ENCODE data around the gene FNDC10.

Gene FNDC10

GRCh38 chr1:1616045-1616790 is 16.3 kb upstream of the FNDC10 start:
- DNase-seq (ENCODE audit: low read depth in 1 of 2, low spot score in 1 of 2): no peak

- peak; percentile 96 for DNase-seq (ENCODE audit: low read depth in 1 of 2, low spot score in 1 of 2)
Measured at GRCh38 chr1:1615256-1616044, 15.5 kb upstream of the FNDC10 start, which contains the start of gene MIB2. MIB2 (plus strand) TSS chr1:1615500; CDS start chr1:1623453, 7,953 bp downstream.

DNA sequence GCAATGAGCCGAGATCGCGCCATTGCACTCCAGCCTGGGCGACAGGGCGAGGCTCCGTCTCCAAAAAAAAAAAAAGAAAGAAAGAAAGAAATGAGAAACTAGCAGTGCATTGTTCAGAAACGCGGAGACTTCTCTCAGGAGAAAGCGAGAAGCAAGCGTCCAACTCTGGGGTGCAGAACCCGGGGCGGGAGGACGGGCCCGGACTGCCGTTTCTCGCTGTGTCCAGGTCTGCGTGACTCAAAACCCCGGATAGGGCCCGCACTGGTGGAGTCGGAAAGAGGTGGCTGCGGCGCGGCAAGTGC is 15.0 kb upstream of the FNDC10 start:
- no peak for DNase-seq (ENCODE audit: low read depth in 1 of 2, low spot score in 1 of 2)

GRCh38 chr1:1614204-1614953 is 14.4 kb upstream of the FNDC10 start:
- DNase-seq (ENCODE audit: low read depth in 1 of 2, low spot score in 1 of 2): peak; percentile 33 to 44

DNA sequence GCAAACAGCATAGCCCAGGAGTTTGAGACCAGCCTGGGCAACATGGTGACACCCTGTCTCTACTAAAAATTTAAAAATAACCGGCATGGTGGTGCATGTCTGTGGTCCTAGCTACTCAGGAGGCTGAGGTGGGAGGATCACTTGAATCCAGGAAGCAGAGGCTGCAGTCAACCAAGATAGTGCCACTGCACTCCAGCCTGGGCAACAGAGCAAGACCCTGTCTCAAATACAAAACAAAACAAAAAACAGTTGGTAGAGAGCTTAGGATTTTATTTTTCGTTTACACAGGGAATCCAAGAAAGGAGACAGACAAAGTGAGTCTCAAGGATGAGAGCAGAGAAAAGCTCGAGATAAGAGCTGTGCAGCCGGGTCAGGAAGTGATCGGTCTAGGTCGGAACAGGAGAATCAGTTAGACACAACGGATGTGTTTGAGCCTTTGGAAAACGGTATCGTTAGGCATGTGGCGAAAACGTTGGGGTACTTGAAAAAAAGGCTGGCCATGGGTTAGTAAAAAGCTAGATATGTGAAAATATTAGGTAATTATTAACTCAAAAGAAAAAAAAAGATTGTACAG is 13.7 kb upstream of the FNDC10 start:
- DNase-seq (ENCODE audit: low read depth in 1 of 2, low spot score in 1 of 2): no peak

DNA sequence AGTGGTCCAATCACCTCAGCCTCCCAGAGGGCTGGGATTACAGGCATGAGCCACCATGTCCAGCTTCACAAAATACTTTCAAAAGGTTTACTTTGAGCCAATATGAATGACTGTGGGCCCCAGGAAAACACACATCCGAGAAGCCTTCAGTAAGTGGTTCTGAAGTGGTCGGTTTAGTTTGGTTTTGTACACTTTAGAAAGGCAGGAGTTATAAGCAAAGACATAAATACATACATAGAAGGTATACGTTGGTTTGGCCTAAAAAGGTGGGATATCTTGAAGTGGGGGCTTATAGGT is 12.1 kb upstream of the FNDC10 start:
- no peak for DNase-seq (ENCODE audit: low read depth in 1 of 2, low spot score in 1 of 2)

- DNase-seq (ENCODE audit: low read depth in 1 of 2, low spot score in 1 of 2): no peak
Measured at GRCh38 chr1:1610796-1611195, 10.9 kb upstream of the FNDC10 start.

DNA sequence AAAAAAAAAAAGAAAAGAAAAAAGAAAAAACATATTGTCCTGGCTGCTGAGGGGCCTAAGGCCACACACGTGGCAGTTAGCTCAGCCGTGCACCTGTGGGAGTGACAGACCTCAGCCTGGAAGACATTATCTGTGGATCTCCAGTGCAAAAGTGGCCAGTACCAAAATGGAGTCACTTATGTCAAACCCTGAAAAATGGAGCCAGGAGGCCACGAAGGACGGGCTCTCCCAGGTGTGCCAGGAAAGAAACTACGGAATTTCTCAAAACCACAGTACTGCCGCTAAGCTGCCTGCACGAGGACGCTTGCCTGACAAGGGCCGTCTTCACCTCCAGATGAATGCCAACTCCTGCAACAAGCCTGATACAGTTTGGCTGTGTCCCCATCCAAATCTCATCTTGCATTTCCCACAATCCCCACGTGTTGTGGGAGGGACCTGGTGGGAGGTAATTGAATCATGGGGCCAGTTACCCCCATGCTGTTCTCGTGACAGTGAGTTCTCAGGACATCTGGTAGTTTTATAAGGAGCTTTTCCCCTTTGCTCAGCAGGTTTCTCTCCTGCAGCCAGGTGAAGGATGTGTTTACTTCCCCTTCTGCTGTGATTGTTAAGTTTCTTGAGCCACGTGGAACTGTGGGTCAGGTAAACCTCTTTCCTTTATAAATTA is 10.0 kb upstream of the FNDC10 start:
- DNase-seq (ENCODE audit: low read depth in 1 of 2, low spot score in 1 of 2): no peak

DNA sequence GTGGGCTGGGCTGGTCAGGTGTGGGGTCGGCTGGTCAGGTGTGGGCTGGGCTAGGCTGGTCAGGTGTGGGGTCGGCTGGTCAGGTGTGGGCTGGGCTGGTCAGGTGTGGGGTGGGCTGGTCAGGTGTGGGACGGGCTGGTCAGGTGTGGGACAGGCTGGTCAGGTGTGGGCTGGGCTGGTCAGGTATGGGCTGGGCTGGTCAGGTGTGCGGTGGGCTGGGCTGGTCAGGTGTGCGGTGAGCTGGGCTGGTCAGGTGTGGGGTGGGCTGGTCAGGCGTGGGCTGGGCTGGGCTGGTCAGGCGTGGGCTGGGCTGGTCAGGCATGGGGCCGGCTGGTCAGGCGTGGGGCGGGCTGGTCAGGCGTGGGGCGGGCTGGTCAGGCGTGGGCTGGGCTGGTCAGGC is 6.3 kb upstream of the FNDC10 start:
- DNase-seq (ENCODE audit: low read depth in 1 of 2, low spot score in 1 of 2): no peak

DNA sequence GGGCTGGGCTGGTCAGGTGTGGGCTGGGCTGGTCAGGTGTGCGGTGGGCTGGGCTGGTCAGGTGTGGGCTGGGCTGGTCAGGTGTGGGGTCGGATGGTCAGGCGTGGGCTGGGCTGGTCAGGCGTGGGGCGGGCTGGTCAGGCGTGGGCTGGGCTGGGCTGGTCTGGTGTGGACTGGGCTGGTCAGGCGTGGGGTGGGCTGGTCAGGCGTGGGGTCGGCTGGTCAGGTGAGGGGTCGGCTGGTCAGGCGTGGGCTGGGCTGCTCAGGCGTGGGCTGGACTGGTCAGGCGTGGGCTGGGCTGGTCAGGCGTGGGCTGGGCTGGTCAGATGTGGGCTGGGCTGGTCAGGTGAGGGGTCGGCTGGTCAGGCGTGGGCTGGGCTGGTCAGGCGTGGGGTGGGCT is 5.8 kb upstream of the FNDC10 start:
- no peak for DNase-seq (ENCODE audit: low read depth in 1 of 2, low spot score in 1 of 2)

DNA sequence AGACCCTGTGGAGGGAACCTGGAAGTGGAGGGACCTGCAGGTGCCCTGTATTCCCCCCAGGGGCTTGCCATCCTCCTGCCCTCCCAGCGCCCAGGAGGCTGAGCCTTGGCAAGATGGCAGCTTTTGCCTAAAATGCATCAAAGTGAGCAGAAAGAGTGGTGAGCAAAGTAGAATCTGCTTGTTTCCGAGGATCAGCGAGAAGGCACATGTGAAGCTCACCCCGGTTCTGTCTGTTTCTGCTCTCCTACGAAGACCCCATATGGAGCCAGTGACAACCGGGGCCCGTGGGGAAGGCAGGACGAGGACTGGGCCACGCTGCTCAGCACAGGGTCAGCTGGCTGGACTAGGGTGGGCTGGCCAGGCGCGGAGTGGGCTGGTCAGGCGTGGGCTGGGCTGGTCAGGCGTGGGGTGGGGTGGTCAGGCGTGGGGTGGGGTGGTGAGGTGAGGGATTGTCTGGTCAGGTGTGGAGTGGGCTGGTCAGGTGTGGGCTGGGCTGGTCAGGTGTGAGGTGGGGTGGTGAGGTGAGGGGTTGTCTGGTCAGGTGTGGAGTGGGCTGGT is 5.2 kb upstream of the FNDC10 start:
- DNase-seq (ENCODE audit: low read depth in 1 of 2, low spot score in 1 of 2): no peak

GRCh38 chr1:1604374-1605033 is 4.6 kb upstream of the FNDC10 start:
- no peak for DNase-seq (ENCODE audit: low read depth in 1 of 2, low spot score in 1 of 2)

- DNase-seq (ENCODE audit: low read depth in 1 of 2, low spot score in 1 of 2): no peak
Measured at GRCh38 chr1:1603671-1604373, 3.9 kb upstream of the FNDC10 start.

DNA sequence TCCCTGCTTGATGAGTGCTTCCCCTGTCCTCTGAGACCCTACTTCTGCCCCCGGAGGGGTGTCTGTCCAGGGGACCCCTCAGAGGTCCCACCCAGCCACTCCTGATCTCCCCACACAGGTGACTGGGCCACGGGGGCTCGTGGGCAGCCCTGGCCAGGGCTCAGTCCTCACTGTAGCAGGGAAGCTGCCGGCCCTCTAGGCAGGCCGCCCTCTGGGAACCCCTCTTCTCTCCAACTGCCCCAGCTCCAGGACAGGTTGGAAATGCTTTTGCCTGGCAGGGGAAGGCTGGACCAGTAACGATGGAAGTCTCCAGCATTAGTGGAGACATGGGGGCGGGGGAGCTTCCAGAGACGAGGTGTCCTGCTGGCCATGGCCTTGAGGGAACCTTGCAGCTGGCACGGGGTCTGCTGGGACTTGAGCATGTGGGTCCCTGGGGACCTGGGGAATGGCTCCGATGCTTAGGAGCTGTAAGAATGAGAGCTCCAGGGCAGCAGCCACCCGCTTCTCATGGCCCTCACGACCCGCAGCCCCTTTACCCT is 3.1 kb upstream of the FNDC10 start:
- DNase-seq (ENCODE audit: low read depth in 1 of 2, low spot score in 1 of 2): no peak

DNA sequence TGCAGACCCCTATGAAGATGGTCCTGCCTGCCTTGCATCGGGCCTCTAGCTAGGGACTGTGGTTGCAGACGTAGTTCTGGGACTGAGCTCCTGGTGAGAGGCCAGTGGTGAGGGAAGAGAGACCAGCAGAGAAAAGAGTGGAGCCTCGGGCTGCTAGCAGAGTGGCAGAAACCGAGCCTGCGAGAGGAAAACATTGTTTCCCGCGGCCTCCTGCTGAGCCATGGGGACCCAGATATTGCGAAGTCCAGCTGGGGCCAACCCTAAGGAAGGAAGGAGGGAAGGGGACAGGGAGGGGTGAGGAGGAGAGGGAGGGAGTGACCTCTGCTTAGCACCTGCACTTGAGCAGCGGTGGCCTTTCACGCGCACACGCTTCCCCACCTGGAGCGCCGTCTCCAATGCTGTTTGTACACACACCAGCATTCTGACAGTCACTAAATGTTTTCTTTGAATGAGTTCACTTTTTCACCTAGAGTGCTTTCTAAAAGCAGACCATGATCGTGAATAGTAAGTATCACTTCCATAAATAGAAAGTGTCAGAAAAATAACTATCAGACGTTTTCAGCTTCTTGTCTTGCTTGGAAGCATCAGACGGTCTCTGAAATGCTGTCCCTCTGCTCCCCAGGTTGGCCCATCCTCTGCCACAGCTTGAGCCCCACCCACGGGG is 2.5 kb upstream of the FNDC10 start:
- DNase-seq (ENCODE audit: low read depth in 1 of 2, low spot score in 1 of 2): no peak

- no peak for DNase-seq (ENCODE audit: low read depth in 1 of 2, low spot score in 1 of 2)
Measured at GRCh38 chr1:1601564-1602303, 1.8 kb upstream of the FNDC10 start.

- no peak for DNase-seq (ENCODE audit: low read depth in 1 of 2, low spot score in 1 of 2)
Measured at GRCh38 chr1:1600861-1601563, 1.1 kb upstream of the FNDC10 start.

Measured in activated CD4-positive, alpha-beta T cell treated with anti-CD3 and anti-CD28 coated beads, Interleukin-2, amount 50 U/mL, for 24 hours (primary cell).